GM19397 (cell line): Measurements from ENCODE around the gene WNT3A.

Experiments used
- ATAC-seq: cut with Tn5 transposase; IDR thresholded peaks from one replicate; pipeline ENCODE4 v1.9.1; 2021; ENCODE audit warnings: mild to moderate bottlenecking, moderate library complexity; ENCODE audit not compliant: unreplicated experiment

The WNT3A gene

DNA sequence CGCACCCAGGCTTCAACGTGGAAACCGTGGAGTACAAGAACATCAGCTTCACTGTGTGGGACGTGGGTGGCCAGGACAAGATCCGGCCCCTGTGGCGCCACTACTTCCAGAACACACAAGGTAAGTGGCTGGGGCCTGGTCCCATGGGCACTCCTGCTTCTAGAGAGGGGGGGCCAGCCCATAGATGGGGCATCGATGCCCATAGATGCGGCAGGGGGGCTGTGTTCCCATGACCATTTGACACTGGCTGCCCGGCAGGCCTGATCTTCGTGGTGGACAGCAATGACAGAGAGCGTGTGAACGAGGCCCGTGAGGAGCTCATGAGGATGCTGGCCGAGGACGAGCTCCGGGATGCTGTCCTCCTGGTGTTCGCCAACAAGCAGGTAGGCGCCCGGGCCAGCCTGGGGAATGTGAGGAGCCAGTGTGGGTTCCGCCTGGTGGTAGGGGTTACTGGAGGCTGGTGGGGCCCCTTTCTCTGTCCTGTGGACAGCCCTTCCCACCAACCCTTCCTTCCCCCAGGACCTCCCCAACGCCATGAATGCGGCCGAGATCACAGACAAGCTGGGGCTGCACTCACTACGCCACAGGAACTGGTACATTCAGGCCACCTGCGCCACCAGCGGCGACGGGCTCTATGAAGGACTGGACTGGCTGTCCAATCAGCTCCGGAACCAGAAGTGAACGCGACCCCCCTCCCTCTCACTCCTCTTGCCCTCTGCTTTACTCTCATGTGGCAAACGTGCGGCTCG is 90.7 kb downstream of the WNT3A start:
- ATAC-seq: no peak

DNA sequence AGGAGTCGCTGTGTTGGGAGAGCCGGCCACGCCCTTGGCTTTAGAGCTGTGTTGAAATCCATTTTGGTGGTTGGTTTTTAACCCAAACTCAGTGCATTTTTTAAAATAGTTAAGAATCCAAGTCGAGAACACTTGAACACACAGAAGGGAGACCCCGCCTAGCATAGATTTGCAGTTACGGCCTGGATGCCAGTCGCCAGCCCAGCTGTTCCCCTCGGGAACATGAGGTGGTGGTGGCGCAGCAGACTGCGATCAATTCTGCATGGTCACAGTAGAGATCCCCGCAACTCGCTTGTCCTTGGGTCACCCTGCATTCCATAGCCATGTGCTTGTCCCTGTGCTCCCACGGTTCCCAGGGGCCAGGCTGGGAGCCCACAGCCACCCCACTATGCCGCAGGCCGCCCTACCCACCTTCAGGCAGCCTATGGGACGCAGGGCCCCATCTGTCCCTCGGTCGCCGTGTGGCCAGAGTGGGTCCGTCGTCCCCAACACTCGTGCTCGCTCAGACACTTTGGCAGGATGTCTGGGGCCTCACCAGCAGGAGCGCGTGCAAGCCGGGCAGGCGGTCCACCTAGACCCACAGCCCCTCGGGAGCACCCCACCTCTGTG is 91.6 kb downstream of the WNT3A start:
- no peak for ATAC-seq

DNA sequence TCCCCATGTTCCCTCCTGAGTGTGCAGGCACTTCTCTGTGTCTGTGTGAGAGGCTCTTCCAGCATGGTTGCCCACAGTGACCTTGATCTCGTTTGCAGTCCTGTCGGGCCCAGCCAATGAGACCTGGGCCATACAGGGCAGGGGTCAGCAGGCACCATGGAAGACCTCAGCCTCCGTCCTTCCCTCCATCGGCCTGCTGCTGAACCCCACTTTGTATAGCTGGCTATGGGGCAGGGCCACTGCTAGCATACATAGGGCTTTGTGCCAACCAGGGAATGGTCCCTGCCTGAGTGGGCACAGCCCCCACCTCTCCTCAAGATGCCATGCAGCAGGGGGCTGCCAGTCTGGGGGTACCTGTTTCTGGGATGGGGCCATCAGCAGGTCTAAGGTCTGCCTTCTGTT is 92.5 kb downstream of the WNT3A start:
- no peak for ATAC-seq

DNA sequence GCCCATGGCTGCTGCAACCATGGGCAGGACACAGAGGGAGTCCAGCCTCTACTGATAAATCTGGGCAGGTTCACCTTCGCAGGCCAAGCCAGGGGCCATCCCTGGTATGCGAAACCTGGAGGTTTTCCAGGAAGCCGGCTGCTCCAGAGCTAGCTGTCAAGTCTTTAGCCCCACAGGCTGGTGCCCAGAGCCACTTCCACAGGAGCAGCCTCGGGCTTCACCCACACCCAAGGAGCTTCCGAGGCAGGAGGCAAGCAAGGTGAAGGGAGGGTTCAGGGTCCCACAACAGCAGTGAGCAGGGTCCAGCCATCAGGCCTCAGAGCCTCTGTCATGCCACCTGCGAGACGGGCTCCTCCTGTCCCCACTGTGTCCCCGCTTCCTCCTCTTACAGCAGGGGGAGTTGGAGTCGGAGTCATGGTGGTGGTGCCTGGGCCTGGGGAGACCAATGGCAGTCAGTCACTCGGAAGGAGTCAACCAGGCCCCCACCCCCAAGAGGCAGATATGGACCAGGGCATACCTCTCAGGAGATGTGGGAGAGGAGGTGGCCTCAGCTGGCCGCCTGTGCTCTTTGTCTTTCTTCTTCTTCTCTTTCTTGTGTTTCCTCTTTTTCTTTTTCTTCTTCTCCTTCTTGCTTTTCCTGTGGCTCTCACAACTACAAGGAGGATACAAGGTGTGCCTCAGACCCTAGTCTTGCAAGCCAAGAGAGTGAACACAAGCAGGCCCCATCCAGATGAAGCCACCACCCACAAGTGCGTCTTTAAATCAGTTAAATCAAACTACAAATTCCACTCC is 94.2 kb downstream of the WNT3A start:
- no peak for ATAC-seq

DNA sequence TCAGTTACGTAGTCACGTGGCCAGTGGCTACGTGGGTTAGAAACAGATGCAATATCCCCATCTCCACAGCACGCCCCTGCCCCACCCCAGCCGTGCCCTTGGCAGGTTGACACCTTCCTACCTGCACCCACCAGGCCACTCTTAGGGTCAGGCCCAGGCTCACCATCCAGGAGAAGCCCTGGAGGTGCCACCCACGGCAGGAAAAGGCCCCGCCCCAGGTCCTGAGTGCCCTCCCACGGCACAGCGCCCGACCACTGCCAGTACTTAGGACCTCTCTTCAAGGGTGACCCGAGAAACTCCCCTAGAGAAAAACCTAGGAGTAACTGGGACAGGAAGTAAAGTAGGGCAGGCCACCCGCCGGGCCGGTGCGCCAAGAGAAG is 94.8 kb downstream of the WNT3A start:
- ATAC-seq: no peak

DNA sequence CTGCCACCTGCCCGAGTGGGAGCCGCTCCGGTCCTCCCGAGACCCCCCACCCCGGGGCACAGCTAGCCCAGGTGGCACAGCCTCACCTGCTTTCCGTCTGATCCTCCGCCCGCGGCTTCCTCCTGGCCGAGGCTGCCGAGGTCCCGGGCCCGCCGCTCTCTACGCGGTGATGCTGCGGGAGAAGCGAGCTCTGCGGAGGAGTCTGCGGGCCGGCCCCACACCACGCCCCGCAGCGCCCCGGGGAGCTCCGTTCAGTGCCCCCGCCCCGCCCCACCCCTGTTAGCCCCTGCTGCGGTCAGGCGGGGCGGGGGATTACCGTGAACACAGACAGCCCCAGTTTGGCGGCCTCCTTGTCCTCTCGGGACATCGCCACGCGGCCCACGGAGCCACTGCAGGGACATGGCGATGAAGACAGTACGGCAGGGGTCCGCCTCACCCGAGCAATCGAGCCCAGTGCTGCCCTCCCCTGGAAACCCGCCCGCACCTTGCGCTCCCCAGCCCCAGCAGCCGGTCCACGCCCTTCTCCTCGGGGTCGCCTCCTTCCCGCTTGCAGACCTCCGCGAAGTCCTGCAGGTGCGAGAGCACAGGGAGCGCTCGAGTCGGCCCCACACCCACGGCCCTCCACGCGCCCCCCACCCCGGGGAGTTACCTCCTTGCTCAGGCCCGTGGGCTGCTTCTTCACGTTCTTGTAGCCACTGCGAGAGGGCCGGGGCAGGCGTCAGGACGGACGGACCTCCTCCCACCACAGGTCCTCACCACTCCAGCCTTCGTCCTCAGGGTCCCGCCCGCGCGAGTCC is 95.4 kb downstream of the WNT3A start:
- ATAC-seq: peak; percentile 23

DNA sequence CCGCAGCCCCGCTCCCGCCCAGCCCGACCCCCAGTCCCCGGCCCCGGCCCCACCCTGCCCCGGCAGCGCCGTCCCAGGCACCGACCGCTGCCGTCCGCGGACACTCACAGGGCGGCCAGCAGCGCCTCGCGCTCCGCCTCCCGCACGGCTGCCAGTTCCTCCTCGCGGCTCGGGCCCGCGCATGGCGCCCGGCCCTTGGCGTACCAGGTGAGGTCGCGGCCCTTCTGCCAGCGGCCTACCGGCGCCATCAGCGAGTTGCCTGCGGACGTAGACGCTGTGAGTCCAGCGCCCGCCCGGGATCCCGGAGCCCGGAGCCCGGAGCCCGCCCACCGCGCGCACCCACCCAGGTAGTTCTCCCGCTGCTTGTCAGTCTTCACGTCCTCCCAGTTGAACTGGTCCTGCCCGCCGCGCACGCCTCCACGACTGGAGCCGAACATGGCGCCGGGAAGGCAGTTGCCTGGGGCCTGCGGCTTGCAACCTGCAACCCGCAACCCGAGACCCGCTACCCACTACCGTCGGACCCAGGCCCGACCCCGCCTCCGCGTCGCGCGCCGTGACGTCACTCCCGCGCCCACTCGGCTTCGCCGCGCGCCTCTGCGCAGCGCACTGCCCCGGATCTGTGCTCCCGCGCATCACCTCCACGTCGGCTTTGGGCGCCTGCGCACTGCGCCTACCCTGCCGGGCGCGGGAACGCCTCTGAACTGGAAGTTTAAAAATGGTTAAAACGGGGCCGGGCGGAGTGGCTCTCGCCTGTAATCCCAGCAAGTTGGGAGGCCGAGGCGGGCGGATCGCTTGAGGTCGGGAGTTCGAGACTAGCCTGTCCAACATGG is 96.2 kb downstream of the WNT3A start, which contains the start of gene C1orf35:
Gene C1orf35, minus strand, starts transcription at position 535 of the 830 bp plus-strand sequence. Its CDS starts 98 bp downstream, at position 437.
- ATAC-seq: peak; percentile 74

DNA sequence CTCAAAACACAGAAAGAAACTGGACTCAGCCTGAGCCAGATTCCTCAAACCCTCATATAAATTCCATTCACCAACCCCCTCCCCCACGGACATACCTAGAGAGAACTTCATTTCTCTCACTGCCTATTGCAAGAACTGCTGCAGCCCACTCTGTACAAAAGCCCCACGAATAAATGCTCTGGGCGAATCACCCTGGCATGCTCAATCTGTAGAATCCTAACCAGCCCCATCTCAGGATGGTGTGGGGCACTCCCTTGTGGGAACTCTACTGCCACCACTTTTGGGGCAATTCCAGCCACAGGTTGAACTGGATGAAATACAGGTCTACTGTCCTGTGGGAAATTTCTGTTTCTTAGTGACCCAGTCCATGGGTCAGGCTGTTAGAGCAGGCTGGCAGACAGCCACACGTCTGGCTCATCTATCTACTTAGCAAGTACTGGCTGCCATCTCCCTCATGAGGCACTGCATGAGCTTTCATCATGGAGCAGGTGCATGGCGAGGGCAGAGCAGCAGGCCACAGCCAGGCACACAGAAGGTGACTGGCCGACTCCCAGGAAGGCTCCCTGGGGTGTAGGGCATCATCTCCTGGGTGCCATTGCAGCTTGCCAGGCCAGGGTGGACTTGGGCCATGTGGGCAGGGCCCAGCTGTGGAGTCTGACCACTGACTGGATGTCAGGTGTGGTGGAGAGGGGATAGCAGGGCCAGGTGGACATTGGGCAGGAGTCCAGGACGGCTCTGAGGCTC is 97.9 kb downstream of the WNT3A start:
- ATAC-seq: no peak

DNA sequence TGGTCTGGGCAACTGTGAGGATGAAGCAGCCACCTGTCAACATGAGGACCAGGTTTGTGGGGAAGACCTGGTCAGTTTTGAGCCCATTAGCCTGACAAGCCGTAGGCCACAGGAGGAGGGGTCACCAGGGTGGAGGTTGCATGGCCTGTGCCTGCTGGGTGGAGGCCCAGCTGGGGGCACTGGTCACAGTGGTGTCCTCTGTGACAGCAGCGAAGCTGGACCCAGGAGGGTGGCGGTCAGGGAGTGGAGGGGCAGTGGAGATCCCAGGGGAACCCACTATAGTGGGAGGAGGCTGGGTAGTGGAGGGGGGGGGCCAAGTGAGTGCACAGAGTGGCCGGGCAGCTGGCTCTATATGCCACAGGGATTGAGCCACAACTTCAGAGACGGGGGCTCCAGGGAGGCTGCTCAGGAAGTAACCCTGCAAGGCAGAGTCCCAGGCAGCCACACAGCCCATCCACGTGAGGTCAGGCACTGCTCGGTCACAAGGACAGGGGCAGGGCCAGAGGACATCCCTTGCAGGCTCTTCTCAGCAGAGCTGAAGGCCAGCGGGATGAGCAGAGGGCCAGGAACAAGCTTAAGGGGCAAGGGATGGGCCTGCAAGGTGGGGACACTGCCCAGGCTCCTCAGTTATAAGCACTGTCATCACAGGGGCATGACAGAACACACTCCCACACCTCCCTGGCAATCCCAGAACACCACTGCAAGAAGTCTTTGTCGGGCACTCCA is 98.6 kb downstream of the WNT3A start:
- ATAC-seq: no peak

DNA sequence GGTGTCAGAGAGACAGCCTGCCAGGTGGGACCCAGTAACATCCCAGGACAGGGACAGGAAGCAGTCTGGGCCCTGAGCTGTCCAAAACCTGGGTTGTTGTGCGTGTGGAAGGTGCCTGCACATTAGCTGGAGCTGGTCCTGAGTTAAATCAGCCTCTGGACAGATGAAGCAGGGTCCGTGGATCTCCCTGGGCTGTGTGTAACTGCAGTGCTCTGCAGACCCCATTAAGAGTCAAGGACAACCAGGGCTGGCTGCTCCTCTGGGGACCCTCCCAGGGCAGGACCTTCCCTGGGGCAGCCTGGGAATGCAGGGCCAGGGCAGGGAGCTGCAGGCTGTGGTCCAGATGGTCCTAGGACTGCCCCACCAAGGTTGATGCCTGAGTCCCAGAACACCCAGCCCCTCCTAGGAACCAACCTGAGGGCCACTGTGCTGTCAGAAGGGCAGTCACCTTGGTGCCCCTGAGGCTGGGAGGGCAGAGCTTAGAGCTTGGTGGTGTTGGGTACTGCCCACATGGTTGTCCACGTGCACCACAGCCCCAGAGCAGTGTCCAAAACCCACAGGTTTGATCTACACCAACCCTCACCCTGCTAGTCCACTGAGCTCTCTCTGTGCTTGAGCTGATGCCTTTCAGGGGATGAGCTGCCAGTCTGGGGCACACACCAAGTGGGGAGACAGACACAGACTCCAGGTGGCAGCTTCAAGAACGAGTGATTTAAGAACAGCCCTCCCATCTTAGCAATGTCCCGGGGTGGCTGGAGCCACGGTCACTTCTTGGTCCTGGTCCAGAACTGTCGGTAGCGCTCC is 99.4 kb downstream of the WNT3A start:
- no peak for ATAC-seq

DNA sequence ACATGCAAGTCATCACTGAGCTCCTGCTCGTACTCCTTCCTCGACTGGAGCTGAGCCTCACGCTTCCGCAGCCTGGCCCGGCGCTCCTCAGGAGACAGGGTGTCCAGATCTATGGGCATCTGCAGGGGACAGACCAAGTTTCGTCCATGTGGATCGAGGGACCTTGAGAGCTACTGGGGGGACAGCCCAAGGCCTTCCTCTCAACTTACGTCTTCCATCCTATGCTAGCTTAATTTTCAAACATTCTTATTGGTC is 99.9 kb downstream of the WNT3A start:
- no peak for ATAC-seq

DNA sequence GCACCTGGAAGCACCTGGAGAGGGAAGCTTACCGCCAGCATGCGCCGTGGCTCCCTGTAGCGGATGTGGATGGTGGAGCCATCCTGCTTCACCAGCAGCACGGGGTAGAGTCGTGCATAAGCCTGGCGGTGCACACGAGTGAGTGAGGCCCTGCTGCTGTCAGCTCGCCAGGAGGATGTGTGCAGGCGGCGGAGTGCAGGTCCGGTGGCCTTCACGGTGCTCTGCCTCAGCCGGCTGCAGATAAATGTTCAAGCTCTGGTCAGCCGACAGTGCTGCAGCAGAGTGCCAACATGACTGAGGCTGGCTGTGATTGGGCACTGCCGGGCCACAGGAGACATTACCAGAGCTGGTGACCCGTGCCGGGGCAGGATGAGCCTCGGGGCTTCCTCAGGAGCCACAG is 100.8 kb downstream of the WNT3A start:
- ATAC-seq: no peak

DNA sequence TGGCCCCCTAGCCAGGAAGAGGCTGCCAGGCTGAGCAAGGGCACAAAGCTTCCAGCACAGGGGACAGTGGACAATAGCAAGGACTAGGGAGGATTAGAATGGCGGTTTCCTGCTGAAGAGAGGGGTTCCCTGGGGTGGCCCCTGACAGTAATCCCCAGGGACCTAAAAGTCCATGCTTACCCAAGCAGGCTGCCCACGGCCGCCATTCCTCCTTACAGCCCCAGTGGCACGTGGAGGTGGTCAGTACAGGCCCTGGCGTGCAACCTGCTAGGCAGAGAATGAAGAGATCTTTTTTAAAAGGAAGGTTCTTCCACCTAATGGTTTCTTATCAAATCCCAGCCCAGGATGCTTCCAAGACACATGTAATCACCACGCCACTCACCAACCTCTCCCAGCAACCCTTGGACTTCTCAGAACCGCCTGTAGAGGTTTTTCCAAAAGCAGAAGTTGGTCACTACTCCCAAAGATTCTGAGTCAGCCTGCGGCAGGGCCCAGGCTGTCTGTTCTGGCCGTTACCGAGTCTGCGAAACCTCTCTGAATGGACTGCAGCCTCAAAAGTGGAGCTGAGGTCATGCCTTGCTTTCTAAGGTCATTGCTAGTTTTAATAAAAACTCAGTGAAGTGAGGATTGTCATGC is 101.4 kb downstream of the WNT3A start:
- ATAC-seq: no peak

DNA sequence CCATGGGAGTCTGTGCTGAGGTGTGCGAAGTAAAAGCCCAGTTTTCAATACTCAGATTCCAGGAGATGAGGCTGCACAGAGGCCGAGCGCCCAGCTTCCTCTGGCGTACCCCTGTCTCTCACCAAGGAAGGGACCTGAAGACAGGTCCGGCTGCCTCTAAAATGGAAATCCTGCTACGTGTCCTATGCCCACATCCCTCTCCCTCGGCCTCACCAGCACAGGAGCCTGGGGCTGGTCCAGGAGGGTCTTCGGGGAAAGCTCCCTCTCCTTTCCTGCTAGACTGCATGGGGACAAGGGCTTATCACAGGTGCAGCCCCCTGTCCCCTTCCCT is 101.9 kb downstream of the WNT3A start:
- ATAC-seq: no peak

DNA sequence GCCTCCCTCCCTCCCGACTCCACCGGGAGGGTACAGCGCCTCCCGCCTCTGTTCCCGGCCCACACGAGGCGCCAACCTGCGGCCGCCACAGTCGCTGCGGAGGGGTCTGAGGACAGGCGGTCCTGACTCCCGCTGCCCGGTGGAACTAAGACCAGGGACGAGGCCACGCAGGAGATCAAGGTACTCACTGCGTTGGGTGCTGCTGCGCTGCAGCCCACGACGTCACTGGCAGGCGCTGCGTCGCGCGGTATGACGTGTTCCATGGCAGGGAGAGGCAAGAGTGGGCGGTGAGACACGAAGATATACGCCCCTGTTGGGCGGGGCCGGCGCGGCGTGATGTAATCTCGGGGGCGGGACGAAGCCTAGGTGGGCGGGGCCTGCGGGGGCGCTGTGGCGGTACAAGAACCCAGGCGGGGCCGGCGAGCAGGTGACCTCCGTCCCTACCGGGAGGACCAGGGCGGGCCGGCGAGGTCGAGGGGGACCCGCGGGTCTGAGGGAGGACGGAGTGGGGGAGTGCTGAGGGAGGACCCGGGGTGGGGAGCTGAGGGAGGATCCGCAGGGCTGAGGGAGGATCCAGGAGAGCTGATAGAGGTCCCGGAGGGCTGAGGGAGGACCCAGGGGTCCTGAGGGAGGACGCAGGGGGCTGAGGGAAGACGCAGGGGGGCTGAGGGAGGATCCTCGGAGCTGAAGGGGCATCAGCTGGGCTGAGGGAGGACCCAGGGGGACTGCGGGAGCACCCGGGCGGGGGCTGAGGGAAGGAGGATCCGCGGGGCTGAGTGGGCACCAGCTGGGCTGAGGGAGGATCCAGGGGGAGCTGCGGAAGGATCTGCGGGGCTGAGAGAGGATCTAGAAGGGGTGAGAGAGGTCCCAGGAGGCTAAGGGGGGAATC is 102.5 kb downstream of the WNT3A start, which contains the start of gene MRPL55:
Gene MRPL55, minus strand, starts transcription at position 227 of the 889 bp plus-strand sequence. CDS start 1,039 bp downstream, outside the sequence.
- peak; percentile 89 for ATAC-seq

DNA sequence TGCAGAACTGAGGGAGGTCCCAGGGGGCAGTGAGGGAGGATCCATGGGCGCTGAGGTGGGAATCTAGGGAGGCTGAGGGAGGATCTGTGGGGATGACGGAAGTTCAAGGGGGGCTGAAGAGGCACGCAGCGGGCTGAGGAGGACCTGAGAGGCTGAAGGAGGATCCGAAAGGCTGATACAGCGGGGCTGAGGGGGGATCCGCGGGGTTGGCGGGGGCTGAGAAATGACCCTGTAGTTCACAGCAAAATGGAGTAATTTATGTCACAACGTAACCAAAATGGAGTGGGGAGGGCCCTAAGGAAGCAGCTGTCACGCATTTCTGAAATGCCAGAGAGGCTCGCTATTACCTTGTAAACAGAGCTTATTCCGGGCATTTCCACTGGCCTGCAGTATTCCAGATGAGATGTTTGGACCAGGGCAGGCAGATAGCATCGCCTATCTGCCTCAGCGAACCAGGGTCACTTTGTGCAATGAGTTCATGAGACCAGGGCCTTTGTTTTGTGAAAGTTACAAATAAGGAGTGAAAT is 103.2 kb downstream of the WNT3A start:
- no peak for ATAC-seq

DNA sequence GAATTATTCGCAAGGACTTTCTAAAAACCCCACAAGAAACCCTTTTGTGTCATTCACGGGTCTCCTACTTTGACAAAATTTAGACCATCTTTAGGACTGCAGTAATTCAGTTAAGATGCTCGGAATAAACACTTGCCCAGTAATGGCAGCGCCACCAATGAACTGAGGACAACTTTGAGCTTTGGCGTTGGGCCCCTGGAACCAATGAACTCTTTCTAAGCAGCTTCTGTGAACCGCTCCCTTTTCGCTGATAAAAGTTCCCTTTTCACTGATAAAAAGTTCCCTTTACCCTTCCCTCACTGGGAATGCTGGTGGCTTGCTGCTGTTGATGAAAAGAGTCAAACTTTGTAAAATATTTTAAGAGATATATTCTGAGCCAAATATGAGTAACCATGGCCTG is 103.8 kb downstream of the WNT3A start:
- ATAC-seq: no peak
